ENCODE data around the gene MORN1. TPM values are rescaled to one million over a fixed set of nuclear protein-coding genes. Genes with fewer than 3 reads are reported as not detected.
"Not testable (repeated sequence)": the region's sequence is repeated elsewhere in the genome, so short reads cannot be mapped to it uniquely, and the experiment has no call there.

The MORN1 gene
- total and polyA plus RNA-seq, 4 donors, result 2.3 to 6.9 (median 3.6) TPM

DNA sequence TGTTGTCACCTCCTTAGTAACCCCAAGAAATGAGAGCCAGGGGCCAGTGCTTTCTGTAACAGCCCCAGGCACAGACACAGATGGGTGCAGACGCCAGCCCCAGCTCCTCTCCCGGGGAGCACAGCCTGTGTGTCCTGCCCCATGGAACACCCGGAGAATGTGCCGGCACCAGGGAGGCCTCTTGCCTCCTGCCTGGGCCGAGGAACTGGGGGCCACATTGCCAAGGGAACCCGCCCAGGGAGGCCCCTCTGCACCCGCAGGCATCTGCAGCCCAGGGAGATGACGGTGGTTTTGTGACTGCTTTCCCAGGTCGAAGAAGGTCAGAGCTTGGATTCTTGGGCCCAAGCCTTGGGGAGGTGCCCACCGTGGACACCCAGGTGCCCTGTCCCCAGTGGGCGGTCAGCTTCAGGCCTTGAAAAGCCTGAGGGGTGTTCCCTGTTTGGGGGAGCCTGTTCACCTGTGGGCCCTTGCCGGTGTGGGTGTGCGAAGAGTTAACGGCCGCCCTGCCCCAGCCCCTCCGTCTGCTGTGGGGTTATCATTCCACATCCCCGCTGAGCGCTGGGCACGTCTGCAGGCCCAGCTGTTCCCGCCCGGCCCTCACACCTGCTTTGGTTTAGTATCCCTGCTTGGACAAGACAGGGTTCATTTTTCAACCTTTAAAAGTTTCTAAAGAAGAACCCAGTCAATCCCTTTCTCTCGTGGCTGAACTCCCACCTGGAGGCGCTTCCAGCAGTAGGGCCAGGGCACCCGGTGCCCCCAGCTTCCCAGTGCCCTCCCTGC, 62.5 kb downstream of the MORN1 start (continued):
- TF ChIP-seq, protein P1, sequence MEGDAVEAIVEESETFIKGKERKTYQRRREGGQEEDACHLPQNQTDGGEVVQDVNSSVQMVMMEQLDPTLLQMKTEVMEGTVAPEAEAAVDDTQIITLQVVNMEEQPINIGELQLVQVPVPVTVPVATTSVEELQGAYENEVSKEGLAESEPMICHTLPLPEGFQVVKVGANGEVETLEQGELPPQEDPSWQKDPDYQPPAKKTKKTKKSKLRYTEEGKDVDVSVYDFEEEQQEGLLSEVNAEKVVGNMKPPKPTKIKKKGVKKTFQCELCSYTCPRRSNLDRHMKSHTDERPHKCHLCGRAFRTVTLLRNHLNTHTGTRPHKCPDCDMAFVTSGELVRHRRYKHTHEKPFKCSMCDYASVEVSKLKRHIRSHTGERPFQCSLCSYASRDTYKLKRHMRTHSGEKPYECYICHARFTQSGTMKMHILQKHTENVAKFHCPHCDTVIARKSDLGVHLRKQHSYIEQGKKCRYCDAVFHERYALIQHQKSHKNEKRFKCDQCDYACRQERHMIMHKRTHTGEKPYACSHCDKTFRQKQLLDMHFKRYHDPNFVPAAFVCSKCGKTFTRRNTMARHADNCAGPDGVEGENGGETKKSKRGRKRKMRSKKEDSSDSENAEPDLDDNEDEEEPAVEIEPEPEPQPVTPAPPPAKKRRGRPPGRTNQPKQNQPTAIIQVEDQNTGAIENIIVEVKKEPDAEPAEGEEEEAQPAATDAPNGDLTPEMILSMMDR (IDR thresholded peaks at IDR 0.05; ENCODE audit: low read depth, low read length, missing input control), result no peak
- no peak for TF ChIP-seq JUND (IDR thresholded peaks at IDR 0.05)
- no peak for TF ChIP-seq TAF1 (conservative IDR thresholded peaks at IDR 0.05)
- TF ChIP-seq FOXA1 (IDR thresholded peaks at IDR 0.05), result no peak
- TF ChIP-seq NR2F2 (IDR thresholded peaks at IDR 0.05), result no peak
- TF ChIP-seq EGR1 (IDR thresholded peaks at IDR 0.05; ENCODE audit: low read depth in 2 of 2), result no peak
- TF ChIP-seq, protein P2, sequence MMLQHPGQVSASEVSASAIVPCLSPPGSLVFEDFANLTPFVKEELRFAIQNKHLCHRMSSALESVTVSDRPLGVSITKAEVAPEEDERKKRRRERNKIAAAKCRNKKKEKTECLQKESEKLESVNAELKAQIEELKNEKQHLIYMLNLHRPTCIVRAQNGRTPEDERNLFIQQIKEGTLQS (IDR thresholded peaks at IDR 0.05), result no peak
- TF ChIP-seq YY1 (IDR thresholded peaks at IDR 0.05), result no peak
- TF ChIP-seq RAD21 (IDR thresholded peaks at IDR 0.05), result no peak
- no peak for TF ChIP-seq HNF4G (IDR thresholded peaks at IDR 0.05)
- no peak for TF ChIP-seq HNF4A (conservative IDR thresholded peaks at IDR 0.05)
- TF ChIP-seq FOXA2 (IDR thresholded peaks at IDR 0.05), result no peak
- no peak for TF ChIP-seq SP1 (IDR thresholded peaks at IDR 0.05)
- no peak for TF ChIP-seq RXRA (IDR thresholded peaks at IDR 0.05)

DNA sequence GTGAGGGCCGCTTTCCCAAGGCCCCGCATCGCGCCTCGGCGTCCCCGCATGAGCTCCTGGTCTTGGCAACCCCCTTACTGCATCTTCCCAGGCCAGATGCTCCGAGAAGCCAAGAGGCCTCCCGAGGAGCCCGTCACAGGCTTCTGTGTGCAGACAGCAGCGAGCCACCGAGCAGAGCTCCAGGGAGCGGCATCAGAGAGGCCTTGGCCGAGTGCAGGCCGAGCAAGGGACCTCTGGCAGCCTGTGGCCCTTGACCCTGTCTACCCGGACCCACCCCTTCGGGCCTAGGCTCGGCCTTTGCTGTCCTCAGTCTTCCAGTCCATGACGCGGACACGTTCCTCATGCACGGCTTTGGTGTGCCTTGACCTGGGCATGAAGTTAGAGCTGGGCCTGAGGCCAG, 63.5 kb downstream of the MORN1 start:
- H3K4me3 ChIP-seq (ENCODE audit: low read depth in 1 of 3, low read length in 3 of 3), result no peak overlapping the region
- TF ChIP-seq GABPA (IDR thresholded peaks at IDR 0.05 in 1 of 2, conservative IDR thresholded peaks at IDR 0.05 in 1 of 2), result no peak
- TF ChIP-seq, protein P3, sequence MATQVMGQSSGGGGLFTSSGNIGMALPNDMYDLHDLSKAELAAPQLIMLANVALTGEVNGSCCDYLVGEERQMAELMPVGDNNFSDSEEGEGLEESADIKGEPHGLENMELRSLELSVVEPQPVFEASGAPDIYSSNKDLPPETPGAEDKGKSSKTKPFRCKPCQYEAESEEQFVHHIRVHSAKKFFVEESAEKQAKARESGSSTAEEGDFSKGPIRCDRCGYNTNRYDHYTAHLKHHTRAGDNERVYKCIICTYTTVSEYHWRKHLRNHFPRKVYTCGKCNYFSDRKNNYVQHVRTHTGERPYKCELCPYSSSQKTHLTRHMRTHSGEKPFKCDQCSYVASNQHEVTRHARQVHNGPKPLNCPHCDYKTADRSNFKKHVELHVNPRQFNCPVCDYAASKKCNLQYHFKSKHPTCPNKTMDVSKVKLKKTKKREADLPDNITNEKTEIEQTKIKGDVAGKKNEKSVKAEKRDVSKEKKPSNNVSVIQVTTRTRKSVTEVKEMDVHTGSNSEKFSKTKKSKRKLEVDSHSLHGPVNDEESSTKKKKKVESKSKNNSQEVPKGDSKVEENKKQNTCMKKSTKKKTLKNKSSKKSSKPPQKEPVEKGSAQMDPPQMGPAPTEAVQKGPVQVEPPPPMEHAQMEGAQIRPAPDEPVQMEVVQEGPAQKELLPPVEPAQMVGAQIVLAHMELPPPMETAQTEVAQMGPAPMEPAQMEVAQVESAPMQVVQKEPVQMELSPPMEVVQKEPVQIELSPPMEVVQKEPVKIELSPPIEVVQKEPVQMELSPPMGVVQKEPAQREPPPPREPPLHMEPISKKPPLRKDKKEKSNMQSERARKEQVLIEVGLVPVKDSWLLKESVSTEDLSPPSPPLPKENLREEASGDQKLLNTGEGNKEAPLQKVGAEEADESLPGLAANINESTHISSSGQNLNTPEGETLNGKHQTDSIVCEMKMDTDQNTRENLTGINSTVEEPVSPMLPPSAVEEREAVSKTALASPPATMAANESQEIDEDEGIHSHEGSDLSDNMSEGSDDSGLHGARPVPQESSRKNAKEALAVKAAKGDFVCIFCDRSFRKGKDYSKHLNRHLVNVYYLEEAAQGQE (IDR thresholded peaks at IDR 0.05), result no peak
- no peak for TF ChIP-seq HNF4G (IDR thresholded peaks at IDR 0.05)
- TF ChIP-seq RXRA (IDR thresholded peaks at IDR 0.05), result no peak
- TF ChIP-seq, protein P1 (IDR thresholded peaks at IDR 0.05; ENCODE audit: low read depth, low read length, missing input control), result no peak
- TF ChIP-seq YY1 (IDR thresholded peaks at IDR 0.05), result no peak
- TF ChIP-seq TAF1 (conservative IDR thresholded peaks at IDR 0.05), result no peak
- no peak for TF ChIP-seq NR2F2 (IDR thresholded peaks at IDR 0.05)
- TF ChIP-seq, protein P4, sequence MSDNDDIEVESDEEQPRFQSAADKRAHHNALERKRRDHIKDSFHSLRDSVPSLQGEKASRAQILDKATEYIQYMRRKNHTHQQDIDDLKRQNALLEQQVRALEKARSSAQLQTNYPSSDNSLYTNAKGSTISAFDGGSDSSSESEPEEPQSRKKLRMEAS (IDR thresholded peaks at IDR 0.05), result no peak
- no peak for TF ChIP-seq FOXA1 (IDR thresholded peaks at IDR 0.05)
- TF ChIP-seq SP1 (IDR thresholded peaks at IDR 0.05), result no peak
- TF ChIP-seq, protein P5, sequence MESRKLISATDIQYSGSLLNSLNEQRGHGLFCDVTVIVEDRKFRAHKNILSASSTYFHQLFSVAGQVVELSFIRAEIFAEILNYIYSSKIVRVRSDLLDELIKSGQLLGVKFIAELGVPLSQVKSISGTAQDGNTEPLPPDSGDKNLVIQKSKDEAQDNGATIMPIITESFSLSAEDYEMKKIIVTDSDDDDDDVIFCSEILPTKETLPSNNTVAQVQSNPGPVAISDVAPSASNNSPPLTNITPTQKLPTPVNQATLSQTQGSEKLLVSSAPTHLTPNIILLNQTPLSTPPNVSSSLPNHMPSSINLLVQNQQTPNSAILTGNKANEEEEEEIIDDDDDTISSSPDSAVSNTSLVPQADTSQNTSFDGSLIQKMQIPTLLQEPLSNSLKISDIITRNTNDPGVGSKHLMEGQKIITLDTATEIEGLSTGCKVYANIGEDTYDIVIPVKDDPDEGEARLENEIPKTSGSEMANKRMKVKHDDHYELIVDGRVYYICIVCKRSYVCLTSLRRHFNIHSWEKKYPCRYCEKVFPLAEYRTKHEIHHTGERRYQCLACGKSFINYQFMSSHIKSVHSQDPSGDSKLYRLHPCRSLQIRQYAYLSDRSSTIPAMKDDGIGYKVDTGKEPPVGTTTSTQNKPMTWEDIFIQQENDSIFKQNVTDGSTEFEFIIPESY (IDR thresholded peaks at IDR 0.05), result no peak
- TF ChIP-seq RAD21 (IDR thresholded peaks at IDR 0.05), result no peak
- no peak for TF ChIP-seq HNF4A (conservative IDR thresholded peaks at IDR 0.05)
- TF ChIP-seq EGR1 (IDR thresholded peaks at IDR 0.05; ENCODE audit: low read depth in 2 of 2), result no peak
- TF ChIP-seq, protein P2 (IDR thresholded peaks at IDR 0.05), result no peak
- TF ChIP-seq JUND (IDR thresholded peaks at IDR 0.05), result no peak
- TF ChIP-seq FOXA2 (IDR thresholded peaks at IDR 0.05), result no peak
- H3K36me3 ChIP-seq (ENCODE audit: control insufficient read depth in 4 of 4, insufficient read depth in 3 of 4, low read depth in 1 of 4, low read length in 3 of 4), result no peaks in the 10 kb centered on the region
- DNase-seq (ENCODE audit: low spot score), result no peak
- no peak overlapping the region for H3K9ac ChIP-seq (ENCODE audit: low read depth in 1 of 2, low read length in 2 of 2)
- H3K27me3 ChIP-seq (ENCODE audit: control insufficient read depth in 4 of 4, insufficient read depth in 4 of 4, low read length in 3 of 4), result no peaks in the 10 kb centered on the region
- no peaks in the 10 kb centered on the region for H3K9me3 ChIP-seq (ENCODE audit: control insufficient read depth in 4 of 4, low read length in 3 of 4)
- H3K27ac ChIP-seq (ENCODE audit: low read depth in 1 of 2, low read length in 2 of 2), result no peak overlapping the region
- H3K4me1 ChIP-seq (ENCODE audit: control insufficient read depth in 4 of 4, insufficient read depth in 4 of 4, low read length in 3 of 4), result no peaks in the 10 kb centered on the region
- 94% methylated on average over 22 of the region's 22 CpGs for WGBS

DNA sequence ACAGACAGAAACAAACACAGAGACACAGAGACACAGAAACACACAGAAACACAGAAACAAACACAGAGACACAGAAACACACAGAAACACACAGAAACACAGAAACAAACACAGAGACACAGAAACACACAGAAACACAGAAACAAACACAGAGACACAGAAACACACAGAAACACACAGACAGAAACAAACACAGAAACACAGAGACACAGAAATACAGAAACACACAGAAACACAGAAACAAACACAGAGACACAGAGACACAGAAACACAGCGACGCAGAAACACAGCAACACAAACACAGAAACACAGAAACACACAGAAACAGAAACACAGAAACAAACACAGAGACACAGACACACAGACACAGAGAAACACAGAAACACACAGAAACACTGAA, 64.2 kb downstream of the MORN1 start:
- not testable (repeated sequence) for H3K36me3 ChIP-seq (ENCODE audit: control insufficient read depth in 4 of 4, insufficient read depth in 3 of 4, low read depth in 1 of 4, low read length in 3 of 4); H3K27me3 ChIP-seq (ENCODE audit: control insufficient read depth in 4 of 4, insufficient read depth in 4 of 4, low read length in 3 of 4); H3K9me3 ChIP-seq (ENCODE audit: control insufficient read depth in 4 of 4, low read length in 3 of 4); H3K4me1 ChIP-seq (ENCODE audit: control insufficient read depth in 4 of 4, insufficient read depth in 4 of 4, low read length in 3 of 4); DNase-seq (ENCODE audit: low spot score); H3K9ac ChIP-seq (ENCODE audit: low read depth in 1 of 2, low read length in 2 of 2); H3K4me3 ChIP-seq (ENCODE audit: low read depth in 1 of 3, low read length in 3 of 3); H3K27ac ChIP-seq (ENCODE audit: low read depth in 1 of 2, low read length in 2 of 2)
- 95% methylated on average over 2 of the region's 2 CpGs for WGBS

All from liver (tissue), 9 donors.